B cell (primary cell): Measurements from ENCODE around the gene EPN2.

ENCODE experiments used
- CTCF ChIP-seq: fragments of 200-600 bp; IDR thresholded peaks from one replicate; pipeline ENCODE4 v1.8.0; 2022; ENCODE audit warnings: antibody characterized with exemption, mild to moderate bottlenecking
- EZH2 ChIP-seq: IDR thresholded peaks from 2 replicates; pipeline ENCODE4 v1.6.1; 2012; ENCODE audit warnings: borderline replicate concordance, low read depth, mild to moderate bottlenecking, moderate library complexity, low read length; ENCODE audit not compliant: insufficient read depth, poor library complexity, severe bottlenecking

GRCh38 chr17:19374136-19374535 lies 137.0 kb downstream of the EPN2 start:
- TF ChIP-seq CTCF (no peak), EZH2 (no peak)
